HG03575 (cell line): ENCODE measurements around the gene PLAGL2.

ENCODE experiments used
- ATAC-seq: cut with Tn5 transposase; IDR thresholded peaks from one replicate; pipeline ENCODE4 v1.9.1; 2021; ENCODE audit not compliant: unreplicated experiment, insufficient number of reproducible peaks, low FRiP score; ENCODE audit errors: extremely low read depth

Gene PLAGL2

GRCh38 chr20:32160341-32160740 is 47.2 kb downstream of the PLAGL2 start:
- ATAC-seq: no peak

DNA sequence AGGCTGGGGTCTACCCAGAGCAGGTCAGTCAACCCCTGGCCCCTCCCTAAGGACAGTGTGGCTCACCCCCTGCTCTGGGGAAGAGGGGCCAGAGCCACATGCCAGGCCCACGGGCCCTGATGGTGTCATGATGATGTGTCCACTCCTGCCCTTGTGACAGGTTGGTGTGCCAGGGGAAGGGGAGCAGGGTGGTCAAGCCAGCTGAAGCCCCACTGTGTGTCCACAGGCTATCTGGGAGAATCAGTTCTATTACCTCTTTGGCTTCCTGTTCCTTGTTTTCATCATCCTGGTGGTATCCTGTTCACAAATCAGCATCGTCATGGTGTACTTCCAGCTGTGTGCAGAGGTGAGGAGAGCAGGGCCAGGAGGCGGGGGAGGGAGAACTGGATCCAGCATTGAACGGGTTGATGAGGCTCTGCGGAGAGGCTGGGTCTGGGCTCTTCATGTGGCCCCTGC is 47.7 kb downstream of the PLAGL2 start:
- no peak for ATAC-seq

GRCh38 chr20:32158943-32159660 is 48.4 kb downstream of the PLAGL2 start:
- no peak for ATAC-seq

GRCh38 chr20:32158351-32158750 is 49.2 kb downstream of the PLAGL2 start:
- no peak for ATAC-seq

DNA sequence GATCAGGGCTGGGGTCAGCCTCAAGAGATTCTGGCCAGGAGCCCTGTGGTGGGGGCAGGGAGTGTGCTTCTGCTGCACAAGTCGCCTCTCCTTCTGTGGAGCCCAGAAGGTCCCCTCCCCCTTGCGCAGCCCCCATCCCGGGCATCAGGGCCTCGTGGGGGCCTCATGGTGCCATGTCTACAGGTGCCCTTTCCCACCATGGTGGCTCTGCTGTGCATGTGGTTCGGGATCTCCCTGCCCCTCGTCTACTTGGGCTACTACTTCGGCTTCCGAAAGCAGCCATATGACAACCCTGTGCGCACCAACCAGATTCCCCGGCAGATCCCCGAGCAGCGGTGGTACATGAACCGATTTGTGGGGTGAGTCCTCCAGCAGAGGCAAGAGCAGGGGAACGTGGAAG is 49.9 kb downstream of the PLAGL2 start:
- no peak for ATAC-seq

- no peak for ATAC-seq
Measured at GRCh38 chr20:32155017-32155981, 52.2 kb downstream of the PLAGL2 start.

- no peak for ATAC-seq
Measured at GRCh38 chr20:32153771-32154170, 53.8 kb downstream of the PLAGL2 start.

- ATAC-seq: no peak
Measured at GRCh38 chr20:32153156-32153665, 54.3 kb downstream of the PLAGL2 start.

DNA sequence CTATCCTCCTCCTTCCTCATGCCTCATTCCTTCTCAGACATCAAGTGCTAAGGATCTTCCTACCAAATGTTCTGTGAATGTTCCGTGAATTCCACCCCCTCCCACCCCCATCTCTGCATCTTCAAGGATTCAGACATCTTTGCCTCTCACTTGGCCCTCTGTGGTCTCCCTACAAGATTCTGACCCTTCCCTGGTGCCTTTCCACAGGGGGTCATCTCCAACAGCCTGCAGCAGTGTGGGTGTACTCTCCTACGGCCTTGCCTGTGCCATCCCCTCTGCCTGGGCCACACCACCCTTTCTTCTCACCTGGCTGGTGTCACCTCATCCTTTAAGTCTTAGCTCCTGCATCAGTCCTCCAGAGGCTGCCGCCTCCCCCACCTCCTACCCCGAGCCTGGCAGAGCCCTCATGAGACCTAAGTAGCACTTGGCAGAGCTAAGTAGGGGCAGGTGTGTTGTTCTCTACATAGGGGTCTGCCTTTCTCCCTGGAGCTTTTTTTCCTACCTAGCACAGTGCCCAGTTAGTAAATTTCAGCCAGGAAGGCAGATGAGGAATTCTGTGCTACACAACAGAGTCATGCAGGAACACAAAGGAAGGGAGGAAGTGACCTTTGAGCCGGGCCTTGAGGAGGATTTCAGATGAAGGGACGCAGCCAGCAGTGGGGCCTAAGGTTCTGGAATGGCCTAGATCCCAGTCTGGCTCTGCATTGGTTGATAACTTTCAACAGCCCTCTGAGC is 55.0 kb downstream of the PLAGL2 start:
- ATAC-seq: no peak

DNA sequence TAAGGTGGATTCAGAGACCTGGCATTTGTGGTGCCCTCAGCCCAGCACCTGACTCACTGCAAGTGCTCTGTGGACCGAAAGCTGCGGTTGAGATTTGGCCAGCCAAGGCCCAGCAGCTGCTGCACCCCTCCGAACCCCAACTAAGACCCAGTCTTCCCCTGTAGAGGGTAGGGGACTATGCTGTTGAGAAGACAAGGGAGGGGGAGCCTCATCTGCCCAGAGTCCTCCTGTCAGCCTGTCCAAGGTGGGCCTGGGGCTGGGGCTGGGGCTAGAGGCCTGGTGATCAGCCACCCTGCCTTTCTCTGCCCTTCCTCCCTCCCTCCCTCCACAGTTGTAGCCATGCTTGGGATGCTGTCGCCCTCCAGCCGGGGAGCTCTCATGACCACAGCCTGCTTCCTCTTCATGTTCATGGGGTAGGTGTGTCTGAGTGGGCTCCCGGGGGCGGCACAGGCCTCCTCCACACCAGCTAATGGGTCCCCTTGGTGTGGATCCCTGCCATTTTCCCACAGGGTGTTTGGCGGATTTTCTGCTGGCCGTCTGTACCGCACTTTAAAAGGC is 57.2 kb downstream of the PLAGL2 start:
- no peak for ATAC-seq

GRCh38 chr20:32149566-32150170 is 57.9 kb downstream of the PLAGL2 start:
- no peak for ATAC-seq

GRCh38 chr20:32144898-32145662 is 62.5 kb downstream of the PLAGL2 start:
- no peak for ATAC-seq

DNA sequence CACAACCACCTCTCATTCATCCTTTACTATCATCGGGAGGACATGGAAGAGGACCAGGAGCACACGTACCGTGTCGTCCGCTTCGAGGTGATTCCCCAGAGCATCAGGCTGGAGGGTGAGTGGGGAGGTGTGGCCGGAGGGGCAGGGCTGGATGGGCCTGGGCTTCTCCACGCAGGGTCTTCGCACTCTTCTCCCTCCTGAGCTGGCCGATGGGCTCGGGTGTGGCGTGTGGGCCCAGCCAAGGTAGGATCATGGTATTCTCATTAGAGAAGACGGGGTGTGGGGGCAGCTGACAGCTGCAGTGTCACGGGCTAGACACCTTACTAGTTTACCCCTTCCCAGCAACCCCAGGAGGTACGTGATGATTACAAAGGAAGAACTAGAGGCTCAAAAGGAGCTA is 64.6 kb downstream of the PLAGL2 start:
- ATAC-seq: no peak
